SW 1271 (cell line): ENCODE data around the gene FMNL2.

Experiments
- DNase-seq, 2 experiments: peaks; one replicate each; lab custom pipeline; 2025; lab: John Stamatoyannopoulos, UW

Gene FMNL2

GRCh38 chr2:152582081-152582480 lies 247.1 kb downstream of the FMNL2 start:
- DNase-seq: no peak

- no peak for DNase-seq
Measured at GRCh38 chr2:152583512-152584229, 248.7 kb downstream of the FMNL2 start.

- no peak for DNase-seq
Measured at GRCh38 chr2:152584301-152584700, 249.3 kb downstream of the FMNL2 start.

GRCh38 chr2:152585830-152586484 lies 251.0 kb downstream of the FMNL2 start:
- peak in 1 of 2 experiments; percentile 35 for DNase-seq

- peak in 1 of 2 experiments; percentile 27 for DNase-seq
Measured at GRCh38 chr2:152587187-152587947, 252.4 kb downstream of the FMNL2 start.

GRCh38 chr2:152588998-152589397 lies 254.0 kb downstream of the FMNL2 start:
- no peak for DNase-seq

GRCh38 chr2:152594022-152594766 lies 259.2 kb downstream of the FMNL2 start:
- DNase-seq: no peak

- no peak for DNase-seq
Measured at GRCh38 chr2:152594792-152595191, 259.8 kb downstream of the FMNL2 start.

- no peak for DNase-seq
Measured at GRCh38 chr2:152598975-152599759, 264.2 kb downstream of the FMNL2 start.

GRCh38 chr2:152600051-152600657 lies 265.2 kb downstream of the FMNL2 start:
- DNase-seq: no peak

- DNase-seq: no peak
Measured at GRCh38 chr2:152600697-152601096, 265.7 kb downstream of the FMNL2 start.

- no peak for DNase-seq
Measured at GRCh38 chr2:152602750-152603149, 267.8 kb downstream of the FMNL2 start.

- DNase-seq: no peak
Measured at GRCh38 chr2:152603166-152603565, 268.2 kb downstream of the FMNL2 start.

- DNase-seq: no peak
Measured at GRCh38 chr2:152606081-152606480, 271.1 kb downstream of the FMNL2 start.

- DNase-seq: no peak
Measured at GRCh38 chr2:152606941-152607340, 272.0 kb downstream of the FMNL2 start.

GRCh38 chr2:152607793-152608300 lies 272.9 kb downstream of the FMNL2 start:
- DNase-seq: no peak

- DNase-seq: no peak
Measured at GRCh38 chr2:152609154-152609553, 274.2 kb downstream of the FMNL2 start.

- no peak for DNase-seq
Measured at GRCh38 chr2:152609699-152610098, 274.7 kb downstream of the FMNL2 start.

GRCh38 chr2:152611458-152612231 lies 276.7 kb downstream of the FMNL2 start:
- DNase-seq: no peak

GRCh38 chr2:152613235-152613634 lies 278.3 kb downstream of the FMNL2 start:
- no peak for DNase-seq
